ENCODE data around the gene PAPLN.

Gene PAPLN

DNA sequence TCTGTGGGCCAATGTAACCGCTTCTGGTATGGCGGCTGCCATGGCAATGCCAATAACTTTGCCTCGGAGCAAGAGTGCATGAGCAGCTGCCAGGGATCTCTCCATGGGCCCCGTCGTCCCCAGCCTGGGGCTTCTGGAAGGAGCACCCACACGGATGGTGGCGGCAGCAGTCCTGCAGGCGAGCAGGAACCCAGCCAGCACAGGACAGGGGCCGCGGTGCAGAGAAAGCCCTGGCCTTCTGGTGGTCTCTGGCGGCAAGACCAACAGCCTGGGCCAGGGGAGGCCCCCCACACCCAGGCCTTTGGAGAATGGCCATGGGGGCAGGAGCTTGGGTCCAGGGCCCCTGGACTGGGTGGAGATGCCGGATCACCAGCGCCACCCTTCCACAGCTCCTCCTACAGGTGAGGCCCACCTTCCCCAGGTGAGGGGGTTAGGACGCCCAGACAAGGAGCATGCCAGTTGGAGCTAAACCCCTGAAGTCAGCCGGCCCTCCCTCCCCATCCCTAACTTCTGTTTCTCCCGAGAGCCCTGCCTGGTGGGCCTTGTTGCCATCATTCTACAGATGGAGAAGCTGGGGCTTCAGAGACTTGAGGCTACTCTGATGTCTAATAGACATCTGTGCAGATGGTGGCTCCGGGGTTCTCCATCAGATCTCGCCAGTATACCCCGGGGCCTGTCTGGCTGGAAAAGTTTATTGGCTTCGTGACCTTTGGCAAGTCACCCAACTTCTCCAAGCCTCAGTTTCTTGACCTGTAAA is 25.3 kb downstream of the PAPLN start:
- no peak for DNase-seq

DNA sequence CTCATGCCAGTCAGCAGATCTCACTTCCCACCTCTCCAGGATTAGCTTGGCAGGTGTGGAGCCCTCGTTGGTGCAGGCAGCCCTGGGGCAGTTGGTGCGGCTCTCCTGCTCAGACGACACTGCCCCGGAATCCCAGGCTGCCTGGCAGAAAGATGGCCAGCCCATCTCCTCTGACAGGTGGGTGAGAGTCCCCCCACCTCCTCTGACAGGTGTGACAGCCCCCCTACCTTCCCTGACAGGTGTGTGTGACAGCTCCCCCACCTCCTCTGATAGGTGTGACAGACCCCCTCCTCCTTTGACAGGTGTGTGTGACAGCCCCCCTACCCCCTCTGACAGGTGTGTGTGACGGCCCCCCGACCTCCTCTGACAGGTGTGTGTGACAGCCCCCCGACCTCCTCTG is 26.3 kb downstream of the PAPLN start:
- DNase-seq = no peak

DNA sequence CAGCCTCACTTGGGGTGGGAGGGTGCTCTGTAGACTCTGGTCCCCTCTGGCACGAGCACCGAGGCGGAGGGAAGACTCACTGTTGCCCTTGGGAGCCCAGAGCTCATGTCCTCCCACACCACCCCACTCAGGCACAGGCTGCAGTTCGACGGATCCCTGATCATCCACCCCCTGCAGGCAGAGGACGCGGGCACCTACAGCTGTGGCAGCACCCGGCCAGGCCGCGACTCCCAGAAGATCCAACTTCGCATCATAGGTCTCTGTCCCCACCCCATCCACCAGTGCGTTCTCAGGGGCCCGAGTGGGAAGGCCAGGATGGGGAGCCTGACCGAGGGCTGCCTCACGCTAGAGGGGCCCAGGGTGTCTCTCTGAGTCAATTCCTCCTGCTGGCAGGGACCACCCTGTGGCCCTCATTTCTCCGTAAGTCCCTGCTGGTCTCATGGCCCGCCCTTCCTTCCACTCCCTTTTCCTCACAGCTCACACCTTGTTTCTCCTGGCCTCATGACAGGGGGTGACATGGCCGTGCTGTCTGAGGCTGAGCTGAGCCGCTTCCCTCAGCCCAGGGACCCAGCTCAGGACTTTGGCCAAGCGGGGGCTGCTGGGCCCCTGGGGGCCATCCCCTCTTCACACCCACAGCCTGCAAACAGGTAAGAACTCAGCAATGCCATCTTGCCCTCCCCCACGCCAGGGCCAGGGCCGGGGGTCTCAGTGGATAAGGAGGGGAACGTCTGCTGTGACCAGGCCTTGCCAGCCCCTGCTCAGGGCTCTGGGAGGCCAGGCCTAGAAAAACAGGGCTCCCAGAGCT is 27.0 kb downstream of the PAPLN start:
- no peak for DNase-seq

DNA sequence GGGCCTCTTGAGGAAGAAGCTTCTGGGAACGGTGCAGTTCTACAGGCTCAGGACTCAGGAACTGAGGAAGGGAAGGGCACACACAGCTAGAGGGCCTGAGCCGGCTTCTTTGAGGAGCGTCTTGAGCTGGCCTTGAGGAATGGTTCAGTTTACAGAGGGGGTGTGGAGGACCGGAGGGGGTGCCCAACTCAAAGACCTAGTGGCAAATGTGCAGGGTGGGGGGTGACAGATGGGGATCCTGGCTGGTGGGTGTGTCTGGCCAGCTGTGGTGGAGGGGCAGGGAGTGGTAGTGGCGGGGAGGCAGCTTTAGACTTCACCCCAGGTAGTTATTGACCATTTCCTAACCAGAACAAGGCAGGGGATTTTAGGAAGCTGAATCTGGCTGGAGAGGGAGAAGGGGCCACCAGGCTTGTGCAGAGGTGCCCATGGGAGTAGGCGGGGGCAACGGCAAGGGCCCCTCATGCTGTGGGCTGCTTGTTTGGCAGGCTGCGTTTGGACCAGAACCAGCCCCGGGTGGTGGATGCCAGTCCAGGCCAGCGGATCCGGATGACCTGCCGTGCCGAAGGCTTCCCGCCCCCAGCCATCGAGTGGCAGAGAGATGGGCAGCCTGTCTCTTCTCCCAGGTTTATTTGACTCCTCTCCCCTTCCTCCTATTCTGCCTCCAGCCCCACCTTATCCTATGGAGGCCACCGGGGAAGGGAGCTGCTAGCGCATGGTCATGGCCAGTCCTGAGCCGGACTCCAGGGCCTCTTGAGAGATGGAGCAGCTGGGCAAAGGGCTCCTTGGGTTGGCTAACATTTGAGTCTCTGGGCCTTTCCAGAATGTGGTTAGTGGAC is 27.8 kb downstream of the PAPLN start:
- DNase-seq = no peak

DNA sequence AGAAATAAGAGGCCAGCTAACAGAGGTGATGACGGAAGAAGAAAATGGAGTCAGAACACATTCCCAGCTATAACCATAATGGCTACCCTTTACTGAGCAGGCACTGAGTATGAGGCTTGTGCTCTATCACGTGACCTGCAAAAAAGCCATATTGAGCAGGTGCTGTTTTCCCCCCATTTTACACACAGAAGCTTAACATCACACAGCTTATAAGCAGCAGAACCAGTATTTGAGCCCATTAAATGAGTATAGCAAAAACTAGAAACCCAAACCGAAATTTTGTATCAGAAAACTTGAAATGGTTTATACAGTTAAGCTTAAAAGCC is 28.4 kb downstream of the PAPLN start:
- no peak for DNase-seq

DNA sequence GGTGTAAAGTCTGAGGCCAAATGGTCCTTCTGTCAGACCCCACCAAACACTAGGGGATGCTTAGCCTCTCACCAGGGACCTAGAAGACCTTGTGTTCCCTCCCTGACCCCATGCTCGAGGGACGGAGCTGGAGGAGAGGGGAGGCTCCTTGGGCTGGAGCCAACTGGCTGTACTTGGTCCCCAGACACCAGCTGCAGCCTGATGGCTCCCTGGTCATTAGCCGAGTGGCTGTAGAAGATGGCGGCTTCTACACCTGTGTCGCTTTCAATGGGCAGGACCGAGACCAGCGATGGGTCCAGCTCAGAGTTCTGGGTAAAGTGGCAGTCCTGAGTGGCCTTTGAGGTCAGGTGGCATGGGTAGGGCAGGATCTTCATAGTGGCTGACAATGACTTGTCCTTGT is 29.0 kb downstream of the PAPLN start:
- DNase-seq = no peak

DNA sequence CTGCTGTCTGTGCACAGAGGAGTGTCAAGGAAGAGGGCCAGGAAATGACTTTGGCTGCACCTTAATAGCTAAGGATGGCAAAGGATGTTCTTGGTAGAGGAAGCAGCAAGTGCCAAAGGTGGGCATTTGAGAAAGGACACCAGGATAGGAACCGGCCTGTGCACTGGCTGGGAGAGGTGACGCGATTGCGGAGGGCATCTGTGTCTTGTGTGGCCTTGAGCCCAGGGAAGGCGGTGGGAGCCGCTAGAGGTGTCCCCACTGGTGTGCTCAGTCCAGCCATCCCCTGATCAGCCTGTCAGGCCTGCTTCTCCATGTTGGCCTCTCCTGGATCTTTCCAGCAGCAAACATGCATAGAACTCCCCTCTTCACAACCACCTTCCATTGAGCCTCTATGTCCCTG is 30.2 kb downstream of the PAPLN start:
- no peak for DNase-seq

DNA sequence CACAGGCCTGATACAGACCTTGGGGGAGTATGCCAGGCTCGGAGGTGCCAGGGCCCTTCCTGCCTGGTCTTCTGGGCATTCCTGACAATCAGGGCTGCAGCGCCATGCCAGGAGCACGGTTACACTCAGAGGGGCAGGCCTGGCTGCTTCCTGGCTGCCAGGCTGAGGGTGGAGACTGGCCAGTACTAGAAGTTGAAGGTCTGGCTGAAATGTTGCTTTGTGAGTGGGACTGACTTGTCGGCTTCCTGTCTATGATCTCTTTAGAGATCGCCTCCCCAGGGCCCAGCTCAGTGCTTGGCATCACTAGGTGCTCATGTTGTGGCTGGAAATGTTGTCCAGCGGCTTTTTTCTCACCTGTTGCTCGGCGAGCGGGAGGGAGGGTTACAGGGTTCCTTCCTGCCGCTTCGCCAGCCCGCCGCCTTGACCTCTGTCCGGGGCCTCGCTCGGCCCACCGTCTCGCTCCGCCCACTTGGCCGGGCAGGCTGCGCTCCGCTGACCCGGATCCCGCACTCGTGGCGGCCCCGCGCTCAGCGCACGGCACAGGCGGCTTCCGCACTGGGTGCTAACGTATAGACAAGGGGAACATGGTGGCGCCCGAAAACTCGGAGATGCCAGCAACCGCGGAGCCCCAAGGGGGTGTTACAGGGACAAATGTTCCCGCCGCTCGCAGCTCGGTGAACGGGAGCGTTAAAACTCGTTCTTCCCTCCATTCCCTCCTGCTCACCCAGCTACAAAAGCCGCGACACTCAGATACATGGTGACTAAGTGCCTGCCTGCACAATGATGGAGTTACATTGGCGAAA is 32.6 kb downstream of the PAPLN start:
- DNase-seq = no peak

DNA sequence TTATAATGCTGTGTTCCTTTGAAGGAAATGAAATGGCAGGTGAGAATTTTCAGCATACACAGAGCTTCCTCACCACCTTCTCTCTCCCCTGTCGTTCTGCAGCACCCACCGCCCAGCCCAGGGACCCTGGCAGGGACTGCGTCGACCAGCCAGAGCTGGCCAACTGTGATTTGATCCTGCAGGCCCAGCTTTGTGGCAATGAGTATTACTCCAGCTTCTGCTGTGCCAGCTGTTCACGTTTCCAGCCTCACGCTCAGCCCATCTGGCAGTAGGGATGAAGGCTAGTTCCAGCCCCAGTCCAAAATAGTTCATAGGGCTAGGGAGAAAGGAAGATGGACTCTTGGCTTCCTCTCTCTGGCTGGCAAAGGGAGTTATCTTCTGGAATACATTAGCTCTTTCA is 35.1 kb downstream of the PAPLN start:
- DNase-seq = no peak

DNA sequence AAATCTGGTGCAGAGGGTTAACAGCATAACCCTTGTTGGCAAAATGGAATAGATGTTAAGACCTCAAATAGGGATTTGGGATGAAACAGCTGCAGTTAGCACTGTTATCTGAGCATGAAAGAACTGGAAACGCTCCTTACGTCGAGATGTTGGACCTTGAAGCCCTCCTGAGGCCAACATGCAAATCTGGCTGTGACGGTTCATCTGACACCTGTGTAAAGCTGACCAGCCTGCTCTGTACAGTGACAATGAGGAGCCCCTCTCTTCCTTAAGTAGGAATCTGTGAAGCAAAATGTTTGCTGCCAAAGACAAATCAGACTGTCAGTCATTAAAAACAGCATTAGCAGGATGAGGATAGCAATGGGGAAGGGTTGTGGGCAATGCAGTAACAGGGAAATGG is 36.5 kb downstream of the PAPLN start:
- no peak for DNase-seq

DNA sequence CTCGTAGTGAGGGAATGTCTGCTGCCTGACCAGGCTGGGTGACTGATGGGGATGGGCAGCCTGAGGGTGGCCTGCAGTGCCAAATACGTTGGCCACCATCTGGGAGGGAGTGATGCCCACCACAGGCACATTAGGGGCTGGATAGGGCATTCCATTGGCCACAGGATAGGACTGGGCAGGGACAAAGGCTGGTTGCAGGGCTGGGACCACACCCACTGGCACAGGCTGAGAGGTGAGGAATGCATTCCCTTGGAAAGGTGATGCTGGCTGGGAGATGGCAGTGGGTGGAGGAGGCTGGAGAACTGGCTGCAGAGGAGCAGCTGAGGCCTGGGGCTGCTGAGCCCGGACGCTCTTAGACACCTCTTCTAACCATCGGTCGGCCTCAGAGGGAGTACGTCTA is 39.5 kb downstream of the PAPLN start:
- no peak for DNase-seq

DNA sequence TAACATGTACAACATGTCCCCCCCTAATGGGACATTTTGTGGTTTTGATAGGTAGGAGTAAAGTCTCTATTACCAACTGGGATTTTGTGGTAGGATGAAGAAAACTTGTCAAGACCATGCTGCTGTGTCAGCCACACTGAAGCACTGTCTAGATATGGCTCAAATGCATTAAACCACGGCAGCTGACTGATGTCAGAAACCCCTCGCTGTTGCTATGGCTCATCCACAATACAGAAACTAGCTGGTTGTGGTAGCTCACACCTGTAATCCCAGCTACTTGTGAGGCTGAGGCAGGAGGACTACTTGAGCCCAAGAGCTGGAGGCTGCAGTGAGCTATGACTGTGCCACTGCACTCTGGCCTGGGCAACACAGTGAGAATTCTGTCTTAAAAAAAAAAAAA is 40.1 kb downstream of the PAPLN start:
- no peak for DNase-seq

DNA sequence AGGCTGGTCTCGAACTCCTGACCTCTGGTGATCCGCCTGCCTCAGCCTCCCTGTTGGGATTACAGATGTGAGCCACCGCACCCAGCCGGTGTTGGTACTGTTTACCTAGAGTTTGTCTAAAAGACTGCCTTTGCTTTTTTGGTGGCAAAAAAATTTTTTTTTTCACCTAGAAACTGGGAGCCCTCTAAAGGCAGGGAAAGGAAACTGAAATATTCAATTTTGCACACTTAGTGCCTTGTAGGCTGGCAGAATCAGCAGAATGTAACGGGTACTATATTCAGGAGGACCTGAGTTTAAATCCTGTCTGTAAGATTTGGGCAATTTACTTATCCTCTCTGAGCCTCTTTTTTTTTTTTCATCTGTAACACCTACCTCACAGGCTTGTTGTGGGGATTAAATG is 43.6 kb downstream of the PAPLN start:
- no peak for DNase-seq

DNA sequence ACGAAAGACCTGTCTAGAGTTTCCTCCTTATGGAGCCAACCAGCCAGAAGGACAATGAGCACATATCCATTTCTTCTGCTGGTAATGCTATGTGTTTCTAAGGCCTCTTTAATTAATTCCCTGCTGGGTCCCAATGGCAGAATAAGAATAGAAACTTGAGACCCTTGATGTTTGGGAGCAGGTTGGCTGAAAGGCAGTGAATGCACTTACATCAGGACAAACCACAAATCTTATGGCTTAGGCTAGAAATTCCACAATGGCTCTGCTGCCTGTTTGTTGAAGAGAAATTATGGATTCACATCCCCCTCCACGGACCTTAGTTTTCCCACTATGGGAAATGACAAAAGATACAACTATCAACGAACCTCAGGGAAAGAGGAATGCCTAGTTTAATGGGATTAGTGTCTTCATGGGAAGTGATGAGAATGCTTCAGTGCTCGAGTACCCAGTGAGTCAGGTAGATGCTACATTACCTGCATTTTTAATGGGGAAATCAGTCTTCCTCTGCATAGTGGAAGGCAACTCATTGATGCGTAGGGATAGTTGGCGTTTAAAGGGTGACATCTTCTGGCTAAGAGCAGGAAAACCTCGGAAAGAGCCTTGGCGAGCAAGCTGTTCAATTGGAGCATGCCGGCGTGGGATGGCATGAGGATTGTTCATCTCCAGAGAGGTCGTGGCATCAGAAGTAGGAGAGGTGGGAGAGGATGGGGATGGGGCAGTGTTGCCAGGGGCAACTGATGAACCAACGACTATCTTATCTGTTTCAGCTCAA is 46.5 kb downstream of the PAPLN start:
- DNase-seq = no peak

DNA sequence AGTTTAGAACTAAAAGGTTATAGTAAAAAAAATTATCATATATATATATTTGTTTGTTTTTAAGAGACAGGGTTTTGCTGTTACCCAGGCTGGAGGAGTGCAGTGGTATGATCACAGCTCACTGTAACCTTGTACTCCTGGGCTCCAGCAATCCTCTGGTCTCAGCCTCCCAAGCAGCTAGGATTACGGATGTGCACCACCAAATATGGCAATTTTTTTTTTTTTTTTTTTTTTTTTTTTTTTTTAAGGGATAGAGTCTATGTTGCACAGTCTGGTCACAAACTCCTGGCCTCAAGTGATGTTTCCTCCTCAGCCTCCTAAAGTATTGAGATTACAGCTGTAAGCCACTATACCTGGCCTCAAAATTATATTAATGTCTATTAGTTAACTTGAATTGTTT is 48.7 kb downstream of the PAPLN start:
- no peak for DNase-seq

DNA sequence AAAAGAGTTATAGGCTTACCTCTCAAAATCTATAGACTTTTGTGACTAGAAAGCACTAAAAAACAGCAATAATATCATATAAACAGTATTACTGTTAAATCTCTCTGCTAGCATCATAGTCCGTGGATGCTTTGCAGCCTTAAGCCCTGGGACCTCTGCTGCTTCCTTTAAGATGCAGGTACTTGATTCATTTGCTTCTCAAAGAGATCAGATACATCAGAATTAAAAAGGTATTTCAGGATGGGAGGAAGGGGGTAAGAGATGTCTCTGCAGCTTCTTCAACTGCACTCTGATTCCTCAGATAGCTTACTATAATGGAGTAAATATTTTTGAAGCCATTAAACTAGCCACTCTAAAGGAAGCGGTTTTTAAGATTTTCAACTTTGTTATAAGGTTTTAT is 49.3 kb downstream of the PAPLN start:
- DNase-seq = no peak

DNA sequence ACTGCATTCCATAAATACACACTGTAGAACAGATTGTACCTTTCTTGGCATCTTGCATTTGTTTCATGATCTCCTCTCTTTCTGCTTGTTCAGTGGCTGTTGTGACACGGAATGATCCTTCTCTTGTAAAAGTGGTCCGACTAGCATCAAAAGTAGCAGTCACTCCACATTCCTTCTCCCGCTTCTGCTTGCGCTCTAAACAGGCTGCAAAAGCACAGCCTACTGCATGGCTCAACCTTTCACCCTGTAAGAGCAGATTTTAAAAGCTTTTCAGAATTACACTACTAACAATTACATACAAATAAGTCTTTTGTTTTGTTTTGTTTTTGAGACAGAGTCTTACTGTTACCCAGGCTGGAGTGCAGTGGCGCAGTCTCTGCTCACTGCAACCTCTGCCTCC is 49.8 kb downstream of the PAPLN start:
- no peak for DNase-seq

DNA sequence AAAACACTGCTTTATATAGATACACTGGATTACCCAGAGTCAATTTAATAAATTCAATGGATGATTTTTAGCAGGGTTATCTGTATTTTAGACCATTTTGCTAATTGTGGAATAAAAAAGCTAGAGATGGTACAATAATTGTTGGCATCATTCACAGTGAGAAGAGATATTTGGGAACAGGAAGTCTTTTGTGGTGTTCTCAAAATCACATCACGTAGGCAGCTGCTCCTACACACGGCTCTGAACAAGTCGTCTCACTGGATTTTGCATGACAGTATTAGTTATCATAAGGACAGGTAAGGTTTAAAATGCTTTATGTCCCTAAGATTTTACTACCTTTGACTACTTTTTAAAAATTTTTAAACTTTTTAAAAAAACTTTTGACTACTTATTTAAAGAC is 52.0 kb downstream of the PAPLN start:
- DNase-seq = no peak

DNA sequence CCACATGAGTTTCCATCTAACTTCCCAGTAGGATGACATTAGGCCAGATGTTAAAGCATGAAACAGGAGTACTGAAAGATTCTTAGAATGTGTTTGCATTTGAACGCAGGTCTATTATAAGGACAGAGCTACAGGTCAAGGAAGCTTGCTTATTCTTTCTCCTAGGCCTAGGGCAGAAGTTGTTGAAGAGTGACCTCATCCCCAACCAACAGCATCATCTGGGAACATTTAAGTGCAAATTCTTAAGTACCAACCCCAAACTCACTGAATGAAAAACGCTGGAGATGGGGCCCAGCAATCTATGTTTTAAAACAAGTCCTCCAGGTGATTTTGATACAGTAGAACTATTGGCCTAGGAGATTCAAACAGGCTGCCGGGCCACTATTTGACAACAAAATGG is 52.4 kb downstream of the PAPLN start:
- DNase-seq = no peak

DNA sequence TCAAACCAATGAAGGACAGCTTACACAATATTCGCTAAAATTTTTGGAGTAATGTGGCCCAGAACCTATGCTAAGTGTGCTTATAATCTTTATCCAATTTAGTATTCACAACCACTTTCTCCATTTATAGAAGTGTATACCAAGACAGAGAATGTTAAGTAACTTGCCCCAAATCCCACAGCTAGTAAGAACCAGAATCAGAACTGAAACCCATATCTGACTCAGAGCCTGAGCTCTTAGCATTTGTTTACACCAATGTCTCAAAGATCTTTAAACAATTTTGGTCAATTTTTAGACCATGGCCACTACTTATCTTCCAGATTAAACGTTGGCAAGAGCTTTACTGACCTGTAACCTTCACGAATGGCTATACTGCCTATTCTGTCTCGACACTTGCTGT is 53.0 kb downstream of the PAPLN start:
- no peak for DNase-seq

DNA sequence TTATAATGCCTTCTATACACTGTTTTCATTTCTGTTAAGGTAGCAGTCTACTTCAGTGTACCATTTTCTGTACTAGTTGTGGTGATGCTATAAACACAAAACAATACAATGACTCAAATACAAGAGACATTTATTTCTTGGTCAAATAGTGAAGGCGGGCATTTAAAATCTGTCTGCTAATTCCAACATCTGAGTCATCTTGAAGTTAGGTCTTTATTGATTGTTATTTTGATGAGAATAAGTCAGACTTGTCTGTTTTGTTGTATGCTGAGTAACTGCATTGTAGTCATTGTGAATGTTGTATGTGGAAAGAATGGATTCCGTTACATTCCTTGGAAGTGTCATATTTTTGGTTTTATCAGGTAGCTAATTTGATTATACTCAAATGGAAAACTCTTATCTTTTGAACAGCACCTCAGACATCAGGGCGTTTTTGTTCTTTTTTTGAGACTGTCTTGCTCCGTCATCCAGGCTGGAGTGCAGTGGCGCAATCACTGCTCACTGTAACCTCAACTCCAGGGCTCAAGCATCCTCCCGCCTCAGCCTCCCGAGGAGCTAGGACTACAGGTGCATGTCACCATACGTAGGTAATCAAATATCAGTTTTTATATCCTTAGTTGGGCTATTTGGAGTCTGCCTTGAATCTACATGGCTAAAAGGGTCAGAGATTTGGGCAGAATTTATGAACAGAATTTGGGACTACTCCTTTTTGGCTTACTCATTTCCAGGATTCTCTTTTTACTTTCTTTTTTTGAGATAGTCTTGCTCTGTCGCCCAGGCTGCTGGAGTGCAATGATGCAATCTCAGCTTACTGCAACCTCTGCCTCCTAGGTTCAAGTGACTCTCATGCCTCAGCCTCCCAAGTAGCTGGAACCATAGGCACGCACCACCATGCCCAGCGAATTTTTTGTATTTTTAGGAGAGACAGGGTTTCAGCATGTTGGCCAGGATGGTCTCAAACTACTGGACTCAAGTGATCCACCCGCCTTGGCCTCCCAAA is 56.8 kb downstream of the PAPLN start:
- no peak for DNase-seq

Data from NCI-H748 treated with DMSO at 0.1 percent for 48 hours (cell line).